Right lobe of liver (tissue), 6 donors: ENCODE measurements around the gene ZNF710. TPM values are rescaled to one million over a fixed set of nuclear protein-coding genes. Genes with fewer than 3 reads are reported as not detected.

Experiments
- ATAC-seq, 4 donors: fragments of 200-7000 bp; cut with Tn5 transposase; one replicate each; pipeline ENCODE4 v1.9.1; 2020; ENCODE audit warnings: mild to moderate bottlenecking in 4 of 4, moderate library complexity in 4 of 4
- DNase-seq, 3 donors: peaks; one replicate each; pipeline ENCODE4 v3.0.0-alpha.2; 2020
- H3K27ac ChIP-seq, 3 donors: fragments of 200-600 bp; one replicate each; pipeline ENCODE4 v1.8.0; 2022
- H3K27me3 ChIP-seq, 2 donors: fragments of 200-600 bp; one replicate each; pipeline ENCODE4 v1.8.0; 2022
- H3K36me3 ChIP-seq, 4 donors: fragments of 200-600 bp; sonication (generic) in 1 of 4; one replicate each; pipeline versions ENCODE4 v1.5.1 to v1.8.0; 2017 to 2022; ENCODE audit warnings: control low read depth in 1 of 4
- H3K4me1 ChIP-seq, 4 donors: fragments of 200-600 bp; sonication (generic) in 1 of 4; one replicate each; pipeline versions ENCODE4 v1.5.1 to v1.8.0; 2017 to 2022; ENCODE audit warnings: control low read depth in 1 of 4
- H3K4me3 ChIP-seq, 3 donors: fragments of 200-600 bp; one replicate each; pipeline ENCODE4 v1.8.0; 2022
- H3K9me3 ChIP-seq, 4 donors: fragments of 200-600 bp; sonication (generic) in 1 of 4; one replicate each; pipeline versions ENCODE4 v1.5.1 to v1.8.0; 2017 to 2022; ENCODE audit warnings: control low read depth in 1 of 4
- POLR2A ChIP-seq: fragments of 450-650 bp; IDR thresholded peaks from one replicate; pipeline ENCODE4 v1.6.1; 2017; ENCODE audit warnings: antibody characterized with exemption, mild to moderate bottlenecking
- WGBS: methylation state at CpG from one replicate; pipeline ENCODE4 v1.1.6; 2018; ENCODE audit warnings: low coverage, low lambda C conversion rate; ENCODE audit not compliant: insufficient coverage; ENCODE audit errors: missing lambda C conversion rate; 5-methylcytosine and 5-hydroxymethylcytosine counted together
- intact Hi-C, 2 donors: fragments of 100-400 bp; cut with DNase I; formaldehyde crosslinking; loops; one replicate each; pipeline versions ENCODE4 v1.11.2 to v1.14.1; 2022
- total RNA-seq, 6 experiments: library from RNA; depleted of rRNA in 2 of 6; stranded (reverse); fragments of >200 nt in 2 of 6; fragmentation: NEBNext Ultra II Directional in 3 of 6; extraction: Animal tissue kit (Norgen Biotek cat#: 25700) in 3 of 6; gene quantifications; one replicate each; pipeline versions ENCODE4 v1.1.0 to v1.2.4, GENCODE V29; 2016 to 2023
- TF ChIP-seq, protein P1 (sequence below), 4 donors: fragments of 200-600 bp in 3 of 4; fragments of 450-650 bp in 1 of 4; IDR thresholded peaks; one replicate each; pipeline versions ENCODE4 v1.5.1 to v1.8.0; 2016 to 2022; ENCODE audit warnings: antibody characterized with exemption in 4 of 4, mild to moderate bottlenecking in 2 of 4
- donor health status: DM: no; HTN: yes; CAD: no.
- donor health status: DM: no; HTN: no; CAD: no.
- donor health status: DM: no; HTN: no; CAD: no.
- donor health status: DM: no; HTN: yes; CAD: no.
- donor health status: DM: no; HTN: yes; CAD: no.

The ZNF710 gene
- total RNA-seq, 6 experiments from 2014 or later: 4.7 to 17.1 (median 7.4) TPM

DNA sequence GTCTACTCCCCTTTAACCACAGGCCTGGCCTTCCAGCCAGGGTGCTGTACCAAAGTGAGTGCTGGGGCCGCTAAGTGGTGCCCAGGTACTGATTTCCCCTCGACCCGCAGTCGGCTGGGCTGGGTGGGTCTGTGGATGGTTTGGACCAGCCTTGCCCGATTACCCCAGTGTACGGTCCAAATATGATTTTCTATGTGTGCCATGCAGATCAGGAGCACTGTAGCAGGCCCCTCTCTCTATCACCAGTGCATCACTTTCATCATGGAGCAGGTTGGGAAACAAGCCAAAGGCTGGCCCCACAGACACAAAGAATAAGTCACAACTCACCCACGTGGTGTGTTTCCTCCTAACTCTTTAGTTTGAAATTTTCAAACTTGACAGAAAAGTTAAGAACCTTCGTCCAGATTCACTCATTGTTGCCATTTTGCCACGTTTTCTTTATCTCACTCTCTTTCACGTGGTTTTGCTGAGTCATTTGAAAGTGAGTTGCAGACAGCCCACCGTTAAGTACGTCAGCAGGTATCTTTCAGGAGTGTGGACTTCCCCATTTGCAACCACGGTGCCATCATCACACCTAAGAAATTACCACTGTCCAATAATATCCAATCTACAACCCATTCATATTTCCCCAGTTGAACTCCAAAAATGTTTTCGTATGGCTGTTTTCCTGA is 37.0 kb downstream of the ZNF710 start:
- Histone ChIP-seq H3K4me1 (peaks cover 0 to 56% (median 31%) of the 10 kb centered on the region in 4 donors), H3K36me3 (no peaks in the 10 kb centered on the region), H3K27me3 (no peaks in the 10 kb centered on the region), H3K27ac (peak overlapping the region; percentile 14 to 87 (median 49)), H3K4me3 (no peak overlapping the region), H3K9me3 (no peaks in the 10 kb centered on the region)
- WGBS: 18% methylated on average over 8 of the region's 14 CpGs
- DNase-seq: peak; percentile 20 to 54 (median 45)
- peak in 3 of 4 donors; percentile 0 to 42 (median 3) for ATAC-seq
- TF ChIP-seq POLR2A: no peak
- TF ChIP-seq, protein P1, sequence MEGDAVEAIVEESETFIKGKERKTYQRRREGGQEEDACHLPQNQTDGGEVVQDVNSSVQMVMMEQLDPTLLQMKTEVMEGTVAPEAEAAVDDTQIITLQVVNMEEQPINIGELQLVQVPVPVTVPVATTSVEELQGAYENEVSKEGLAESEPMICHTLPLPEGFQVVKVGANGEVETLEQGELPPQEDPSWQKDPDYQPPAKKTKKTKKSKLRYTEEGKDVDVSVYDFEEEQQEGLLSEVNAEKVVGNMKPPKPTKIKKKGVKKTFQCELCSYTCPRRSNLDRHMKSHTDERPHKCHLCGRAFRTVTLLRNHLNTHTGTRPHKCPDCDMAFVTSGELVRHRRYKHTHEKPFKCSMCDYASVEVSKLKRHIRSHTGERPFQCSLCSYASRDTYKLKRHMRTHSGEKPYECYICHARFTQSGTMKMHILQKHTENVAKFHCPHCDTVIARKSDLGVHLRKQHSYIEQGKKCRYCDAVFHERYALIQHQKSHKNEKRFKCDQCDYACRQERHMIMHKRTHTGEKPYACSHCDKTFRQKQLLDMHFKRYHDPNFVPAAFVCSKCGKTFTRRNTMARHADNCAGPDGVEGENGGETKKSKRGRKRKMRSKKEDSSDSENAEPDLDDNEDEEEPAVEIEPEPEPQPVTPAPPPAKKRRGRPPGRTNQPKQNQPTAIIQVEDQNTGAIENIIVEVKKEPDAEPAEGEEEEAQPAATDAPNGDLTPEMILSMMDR (IDR thresholded peaks at IDR 0.05): no peak
- intact Hi-C loops: no loop called here

GRCh38 chr15:90038632-90039095 is 37.5 kb downstream of the ZNF710 start:
- Histone ChIP-seq H3K4me3 (no peak overlapping the region), H3K4me1 (peaks cover 0 to 50% (median 31%) of the 10 kb centered on the region in 4 donors), H3K27ac (peak overlapping the region; percentile 32 to 87 (median 49)), H3K36me3 (no peaks in the 10 kb centered on the region), H3K27me3 (no peaks in the 10 kb centered on the region), H3K9me3 (no peaks in the 10 kb centered on the region)
- DNase-seq (peak; percentile 33 to 82 (median 59)), ATAC-seq (peak; percentile 59 to 83 (median 72))
- intact Hi-C loops: no loop called here
- TF ChIP-seq POLR2A: peak; percentile 15
- TF ChIP-seq, protein P1 (IDR thresholded peaks at IDR 0.05): no peak
- WGBS: 26% methylated on average over 3 of the region's 3 CpGs

GRCh38 chr15:90039996-90040395 is 38.9 kb downstream of the ZNF710 start:
- Histone ChIP-seq H3K9me3 (no peaks in the 10 kb centered on the region), H3K27me3 (no peaks in the 10 kb centered on the region), H3K36me3 (no peaks in the 10 kb centered on the region), H3K27ac (no peak overlapping the region), H3K4me3 (no peak overlapping the region), H3K4me1 (peaks cover 0 to 40% (median 25%) of the 10 kb centered on the region in 4 donors)
- ATAC-seq (peak in 1 of 4 donors; percentile 0), DNase-seq (peak in 2 of 3 donors; percentile 37 to 56)
- TF ChIP-seq POLR2A: no peak
- TF ChIP-seq, protein P1 (IDR thresholded peaks at IDR 0.05): no peak
- no CpG with 5 or more reads among the region's 5 CpGs for WGBS
- intact Hi-C loops: no loop called here

- Histone ChIP-seq H3K4me1 (peaks cover 0 to 35% (median 20%) of the 10 kb centered on the region in 4 donors), H3K4me3 (no peak overlapping the region)
Observed at GRCh38 chr15:90040618-90041017, 39.5 kb downstream of the ZNF710 start.

More at GRCh38 chr15:90040618-90041017, 39.5 kb downstream of the ZNF710 start:
- 52% methylated on average over 6 of the region's 6 CpGs for WGBS
- H3K36me3 ChIP-seq: no peaks in the 10 kb centered on the region
- intact Hi-C loops: no loop called here
- no peaks in the 10 kb centered on the region for H3K9me3 ChIP-seq
- ATAC-seq (no peak), DNase-seq (peak in 2 of 3 donors; percentile 19 to 25)
- no peak overlapping the region for H3K27ac ChIP-seq
- no peak for TF ChIP-seq POLR2A
- TF ChIP-seq, protein P1 (IDR thresholded peaks at IDR 0.05): no peak
- no peaks in the 10 kb centered on the region for H3K27me3 ChIP-seq
